Nephron (organoid): ENCODE data around the gene CABP2.

Source experiments
- H3K27ac Mint-ChIP-seq, 3 experiments: 2 replicates each; pipeline ENCODE4 v1.8.0; 2020; ENCODE audit warnings: mixed read lengths in 3 of 3, mild to moderate bottlenecking in 2 of 3, moderate library complexity in 1 of 3
- H3K27me3 Mint-ChIP-seq: 2 replicates; pipeline ENCODE4 v1.8.0; 2021; ENCODE audit warnings: low read depth, mild to moderate bottlenecking, moderate library complexity, mixed read lengths
- H3K36me3 Mint-ChIP-seq: 2 replicates; pipeline ENCODE4 v1.8.0; 2020; ENCODE audit warnings: low read depth, mixed read lengths
- H3K4me1 Mint-ChIP-seq: 2 replicates; pipeline ENCODE4 v1.8.0; 2020; ENCODE audit warnings: mixed read lengths
- H3K4me3 Mint-ChIP-seq, 3 experiments: 2 replicates each; pipeline ENCODE4 v1.8.0; 2020; ENCODE audit warnings: mild to moderate bottlenecking in 3 of 3, mixed read lengths in 3 of 3, moderate library complexity in 2 of 3
- H3K9me3 Mint-ChIP-seq: 2 replicates; pipeline ENCODE4 v1.8.0; 2020; ENCODE audit warnings: mixed read lengths
- TF ChIP-seq, protein P1 (sequence below), 3 experiments: fragments of 200-600 bp; sonication (generic); IDR thresholded peaks; one replicate each; pipeline ENCODE4 v1.5.0; 2021; ENCODE audit warnings: antibody characterized with exemption in 3 of 3; ENCODE audit not compliant: unreplicated experiment in 3 of 3

CABP2 gene

GRCh38 chr11:67495234-67496005 lies 27.8 kb downstream of the CABP2 start:
- Mint-ChIP-seq H3K27ac (no peak overlapping the region), H3K4me3 (no peak overlapping the region), H3K4me1 (no peaks in the 10 kb centered on the region), H3K36me3 (peaks cover 3% of the 10 kb centered on the region), H3K9me3 (no peaks in the 10 kb centered on the region), H3K27me3 (no peaks in the 10 kb centered on the region)
- TF ChIP-seq, protein P1, sequence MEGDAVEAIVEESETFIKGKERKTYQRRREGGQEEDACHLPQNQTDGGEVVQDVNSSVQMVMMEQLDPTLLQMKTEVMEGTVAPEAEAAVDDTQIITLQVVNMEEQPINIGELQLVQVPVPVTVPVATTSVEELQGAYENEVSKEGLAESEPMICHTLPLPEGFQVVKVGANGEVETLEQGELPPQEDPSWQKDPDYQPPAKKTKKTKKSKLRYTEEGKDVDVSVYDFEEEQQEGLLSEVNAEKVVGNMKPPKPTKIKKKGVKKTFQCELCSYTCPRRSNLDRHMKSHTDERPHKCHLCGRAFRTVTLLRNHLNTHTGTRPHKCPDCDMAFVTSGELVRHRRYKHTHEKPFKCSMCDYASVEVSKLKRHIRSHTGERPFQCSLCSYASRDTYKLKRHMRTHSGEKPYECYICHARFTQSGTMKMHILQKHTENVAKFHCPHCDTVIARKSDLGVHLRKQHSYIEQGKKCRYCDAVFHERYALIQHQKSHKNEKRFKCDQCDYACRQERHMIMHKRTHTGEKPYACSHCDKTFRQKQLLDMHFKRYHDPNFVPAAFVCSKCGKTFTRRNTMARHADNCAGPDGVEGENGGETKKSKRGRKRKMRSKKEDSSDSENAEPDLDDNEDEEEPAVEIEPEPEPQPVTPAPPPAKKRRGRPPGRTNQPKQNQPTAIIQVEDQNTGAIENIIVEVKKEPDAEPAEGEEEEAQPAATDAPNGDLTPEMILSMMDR (IDR thresholded peaks at IDR 0.05; ENCODE audit: unreplicated experiment in 3 of 3): no peak

DNA sequence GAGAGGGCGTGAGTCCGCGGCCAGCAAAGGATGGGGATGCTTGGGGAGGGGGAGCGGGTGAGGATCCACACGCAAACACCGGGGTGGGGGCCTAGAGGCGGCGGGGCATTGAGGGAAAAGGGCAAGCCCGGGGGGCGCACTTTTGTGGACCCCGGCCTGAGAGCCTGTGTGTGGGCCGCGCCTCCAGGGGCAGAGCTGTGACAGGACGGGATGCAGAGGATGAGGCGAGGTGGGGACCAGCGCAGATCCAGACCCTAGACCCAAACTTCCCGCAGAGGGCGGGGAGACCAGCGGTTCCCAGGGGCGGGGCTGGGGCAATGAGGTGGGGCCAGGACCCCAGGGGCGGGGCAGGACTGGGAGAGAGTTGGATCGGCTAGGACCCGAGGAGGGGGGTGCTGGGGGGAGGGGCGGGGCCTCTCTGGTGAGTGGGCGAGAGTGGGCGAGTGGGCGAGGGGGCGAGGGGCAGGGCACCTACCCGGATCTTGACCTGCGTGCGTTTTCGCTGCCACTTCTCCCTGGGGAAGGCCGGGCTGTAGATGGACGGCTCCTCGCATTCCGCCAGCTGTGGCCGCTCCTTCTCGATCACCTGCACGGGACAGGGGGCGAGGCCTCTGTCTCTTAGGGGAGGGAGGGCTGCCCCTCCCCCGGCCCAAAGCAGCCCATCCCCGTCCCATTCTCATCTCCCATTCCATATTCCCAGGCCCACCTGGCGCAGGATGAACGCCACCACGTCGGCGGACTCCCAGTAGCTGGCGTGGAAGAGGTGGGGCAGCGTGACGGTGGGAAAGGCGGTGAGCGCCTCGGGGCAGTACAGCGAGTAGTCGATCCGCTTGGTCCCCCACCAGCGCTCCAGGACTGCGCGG lies 28.6 kb downstream of the CABP2 start:
- H3K36me3 Mint-ChIP-seq: peaks cover 6% of the 10 kb centered on the region
- TF ChIP-seq, protein P1 (IDR thresholded peaks at IDR 0.05; ENCODE audit: unreplicated experiment in 3 of 3): no peak
- H3K9me3 Mint-ChIP-seq: no peaks in the 10 kb centered on the region
- no peak overlapping the region for H3K4me3 Mint-ChIP-seq
- no peak overlapping the region for H3K27ac Mint-ChIP-seq
- H3K27me3 Mint-ChIP-seq: no peaks in the 10 kb centered on the region
- H3K4me1 Mint-ChIP-seq: no peaks in the 10 kb centered on the region

DNA sequence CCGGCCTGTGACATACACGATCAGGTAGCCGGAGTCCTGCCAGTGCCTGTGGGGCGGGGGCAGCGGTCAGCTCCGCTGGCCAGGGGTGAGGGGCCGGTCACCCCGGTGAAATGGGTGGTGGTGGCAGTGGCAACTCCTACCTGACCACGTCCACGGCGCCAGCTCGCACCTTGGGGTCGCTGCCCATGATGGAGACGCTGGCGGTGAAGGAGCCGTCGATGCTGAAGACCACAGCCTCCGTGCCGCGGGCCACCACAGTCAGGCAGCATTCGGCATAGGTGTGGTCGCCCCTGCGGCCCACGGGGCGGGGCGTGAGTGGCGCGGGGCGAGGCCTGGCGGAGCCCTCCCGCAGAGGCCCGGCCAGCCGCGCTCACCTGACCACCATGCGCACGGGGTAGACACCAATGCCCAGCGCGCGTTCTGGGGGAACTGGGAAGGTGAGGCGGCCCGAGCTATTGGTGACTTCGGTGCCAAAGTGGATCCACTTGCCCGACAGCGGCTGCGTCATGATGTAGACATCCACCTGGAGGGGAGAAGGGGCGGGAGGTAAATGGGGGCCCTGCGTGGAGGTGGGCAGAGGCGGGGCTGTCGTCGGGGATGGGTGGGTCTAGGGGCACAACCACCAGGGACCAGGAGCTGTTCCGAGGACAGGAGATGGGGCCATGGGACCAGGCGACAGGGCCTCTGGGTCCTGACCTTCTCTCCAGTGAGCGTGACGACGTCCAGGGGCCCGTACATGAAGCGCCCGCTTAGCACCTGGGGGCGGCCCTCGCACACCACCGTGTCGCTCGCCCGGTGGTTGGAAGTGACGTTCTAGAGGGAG lies 29.5 kb downstream of the CABP2 start:
- Mint-ChIP-seq H3K9me3 (no peaks in the 10 kb centered on the region), H3K27ac (no peak overlapping the region), H3K36me3 (peaks cover 8% of the 10 kb centered on the region), H3K4me3 (no peak overlapping the region), H3K27me3 (no peaks in the 10 kb centered on the region), H3K4me1 (no peaks in the 10 kb centered on the region)
- TF ChIP-seq, protein P1 (IDR thresholded peaks at IDR 0.05; ENCODE audit: unreplicated experiment in 3 of 3): no peak

- TF ChIP-seq, protein P1 (IDR thresholded peaks at IDR 0.05; ENCODE audit: unreplicated experiment in 3 of 3): no peak
Measured at GRCh38 chr11:67492801-67493547, 30.3 kb downstream of the CABP2 start.

DNA sequence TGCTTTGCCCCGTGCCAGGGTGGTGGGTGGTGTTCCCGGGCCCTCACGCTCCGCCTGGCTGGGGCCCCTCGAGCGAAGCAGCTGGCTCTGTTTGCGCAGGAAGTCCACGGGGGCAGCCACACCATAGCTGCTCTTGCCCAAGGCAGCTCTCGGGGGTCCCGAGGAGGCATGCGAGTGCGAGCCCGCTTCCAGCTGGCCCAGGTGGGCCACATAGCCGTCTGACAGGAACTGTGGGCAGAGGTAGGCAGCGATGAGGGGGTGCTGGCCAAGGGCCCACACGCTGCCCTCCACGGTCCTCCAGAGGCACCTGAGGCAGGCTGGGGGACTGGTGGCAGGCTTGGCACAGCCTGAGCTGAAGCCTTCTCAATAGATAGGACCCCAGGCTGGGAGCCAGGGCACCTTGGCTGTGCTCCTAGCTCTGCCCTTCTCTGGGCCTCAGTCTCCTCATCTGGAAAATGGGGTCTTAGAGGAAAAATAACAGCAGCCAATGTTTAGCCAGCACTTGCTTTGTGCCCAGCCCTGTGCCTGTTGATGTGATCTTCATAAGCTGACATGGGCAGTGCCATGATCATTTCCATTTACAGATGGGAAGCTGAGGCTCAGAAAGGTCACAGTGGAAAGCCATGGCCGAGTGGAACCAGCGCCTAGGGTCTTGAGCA lies 31.0 kb downstream of the CABP2 start:
- Mint-ChIP-seq H3K4me1 (no peaks in the 10 kb centered on the region), H3K36me3 (peaks cover 16% of the 10 kb centered on the region), H3K9me3 (no peaks in the 10 kb centered on the region), H3K27ac (no peak overlapping the region), H3K27me3 (no peaks in the 10 kb centered on the region), H3K4me3 (no peak overlapping the region)
- TF ChIP-seq, protein P1 (IDR thresholded peaks at IDR 0.05; ENCODE audit: unreplicated experiment in 3 of 3): no peak

More at GRCh38 chr11:67492801-67493547, 30.3 kb downstream of the CABP2 start:
- H3K9me3 Mint-ChIP-seq: no peaks in the 10 kb centered on the region
- H3K36me3 Mint-ChIP-seq: peaks cover 10% of the 10 kb centered on the region
- no peak overlapping the region for H3K4me3 Mint-ChIP-seq
- no peak overlapping the region for H3K27ac Mint-ChIP-seq
- H3K27me3 Mint-ChIP-seq: no peaks in the 10 kb centered on the region
- no peaks in the 10 kb centered on the region for H3K4me1 Mint-ChIP-seq
